GM21381 (cell line): ENCODE data around the gene SH2B3.
"Not testable (repeated sequence)": the region's sequence is repeated elsewhere in the genome, so short reads cannot be mapped to it uniquely, and the experiment has no call there.

ENCODE experiments used
- ATAC-seq: cut with Tn5 transposase; IDR thresholded peaks from one replicate; pipeline ENCODE4 v1.9.1; 2021; ENCODE audit warnings: mild to moderate bottlenecking, moderate library complexity; ENCODE audit not compliant: unreplicated experiment

Gene SH2B3

DNA sequence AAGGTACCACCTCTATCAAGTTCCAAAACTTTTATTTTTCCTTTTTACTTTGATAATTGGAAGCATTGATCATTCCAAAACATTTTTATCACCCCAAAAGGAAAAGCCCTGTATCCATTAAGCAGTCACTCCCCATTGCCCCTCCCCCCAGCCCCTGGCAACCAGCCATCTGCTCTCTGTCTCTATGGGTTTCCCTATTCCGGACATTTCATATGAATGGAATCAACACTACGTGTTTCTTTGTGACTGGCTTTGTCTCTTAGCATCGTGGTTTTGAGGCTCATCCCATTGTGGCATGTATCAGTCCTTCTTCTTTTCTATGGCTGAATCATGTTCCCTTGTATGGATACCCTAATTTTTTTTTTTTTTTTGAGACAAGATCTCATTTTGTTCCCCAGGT, 18.8 kb upstream of the SH2B3 start:
- ATAC-seq: no peak

DNA sequence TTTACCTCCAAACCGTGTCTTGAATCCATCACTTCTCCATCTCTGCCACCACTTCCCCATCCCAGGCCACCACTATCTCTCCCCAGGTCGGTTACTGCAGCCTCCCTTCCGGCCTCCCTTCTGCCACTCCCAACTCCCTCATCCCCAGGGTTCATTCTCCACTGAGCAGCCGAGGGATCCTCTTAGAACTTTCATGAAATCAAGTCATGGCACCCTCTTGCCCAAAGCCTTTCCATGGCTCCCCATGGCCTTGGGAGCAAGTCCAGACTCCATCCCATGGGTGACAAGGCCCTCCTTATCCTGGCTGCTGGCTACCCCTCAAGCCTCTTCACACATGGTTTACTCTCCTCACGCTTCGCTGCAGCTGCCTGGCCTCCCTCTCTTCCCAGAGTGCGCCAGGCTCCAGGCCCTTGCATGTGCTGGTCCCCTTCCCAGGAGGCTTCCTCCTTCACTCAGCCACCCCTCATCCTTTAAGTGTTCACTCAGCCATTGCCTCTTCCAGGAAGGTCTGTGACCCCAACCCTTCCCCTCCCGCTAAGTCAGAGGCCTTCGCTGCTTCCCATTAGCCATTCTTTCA, 17.9 kb upstream of the SH2B3 start:
- ATAC-seq: no peak

DNA sequence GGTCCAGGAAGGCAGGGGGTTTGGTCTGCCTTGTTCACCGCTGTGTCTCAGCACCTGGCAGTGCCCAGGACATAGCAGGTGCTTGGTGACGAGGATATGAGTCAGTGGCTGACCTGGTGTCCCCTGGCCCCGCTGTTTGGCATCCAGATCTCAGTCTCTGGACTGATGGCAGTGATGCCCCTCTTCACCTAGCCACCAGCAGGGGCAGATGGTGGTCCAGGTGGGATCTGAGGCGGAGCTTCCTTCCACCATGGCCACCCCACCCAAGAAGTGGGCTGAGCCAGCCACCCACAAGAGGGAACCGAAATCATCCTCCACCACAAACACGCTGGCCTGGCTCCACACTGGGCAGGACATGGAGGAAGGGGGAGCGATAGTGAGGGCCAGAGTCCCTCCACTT, 16.1 kb upstream of the SH2B3 start:
- ATAC-seq: no peak

DNA sequence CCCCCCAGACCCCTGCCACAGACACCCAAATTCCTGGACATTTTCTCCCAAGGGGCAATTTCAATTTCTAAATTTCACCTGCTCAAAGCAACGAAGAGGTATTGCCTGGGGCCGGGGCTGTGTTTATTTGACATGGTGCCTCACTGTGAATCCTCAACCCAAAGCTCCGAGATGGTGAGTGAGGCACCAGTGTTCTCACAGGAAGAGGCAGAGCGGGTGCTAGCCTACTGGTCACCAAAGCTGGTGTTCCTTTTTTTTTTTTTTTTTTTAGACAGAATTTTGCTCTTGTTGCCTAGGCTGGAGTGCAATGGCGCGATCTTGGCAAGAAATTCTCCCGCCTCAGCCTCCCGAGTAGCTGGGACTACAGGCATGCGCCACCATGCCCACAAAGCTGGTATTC, 14.8 kb upstream of the SH2B3 start:
- ATAC-seq: no peak

DNA sequence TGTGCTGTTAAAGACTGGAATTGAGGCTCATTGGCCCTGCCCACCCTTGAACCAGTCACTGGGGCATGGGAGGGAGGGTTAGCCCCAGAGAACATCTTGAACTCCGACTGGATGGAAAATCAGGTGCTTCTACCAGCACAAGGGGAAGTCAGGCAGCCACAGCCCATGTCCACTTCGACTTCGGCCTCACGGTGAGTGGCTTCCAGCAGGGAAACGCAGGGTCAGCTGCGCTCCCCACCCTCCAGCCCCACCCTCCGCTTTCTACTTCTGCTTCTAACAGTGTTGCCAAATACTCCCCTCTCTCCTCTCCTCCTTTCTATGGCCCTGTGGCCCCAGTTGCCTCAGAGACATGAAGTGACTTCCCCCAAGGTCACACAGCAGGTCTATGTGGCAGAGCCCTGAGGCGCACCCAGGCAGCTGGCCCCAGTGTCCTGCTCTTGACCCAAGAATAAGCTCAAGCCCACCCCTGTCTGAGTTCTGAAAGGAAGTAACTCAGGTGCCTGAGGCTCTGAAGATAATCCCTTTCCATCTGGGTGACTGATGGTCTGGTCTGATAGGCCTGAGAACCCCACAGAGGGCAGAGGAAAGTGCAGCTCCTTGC, 11.9 kb upstream of the SH2B3 start:
- ATAC-seq: no peak

DNA sequence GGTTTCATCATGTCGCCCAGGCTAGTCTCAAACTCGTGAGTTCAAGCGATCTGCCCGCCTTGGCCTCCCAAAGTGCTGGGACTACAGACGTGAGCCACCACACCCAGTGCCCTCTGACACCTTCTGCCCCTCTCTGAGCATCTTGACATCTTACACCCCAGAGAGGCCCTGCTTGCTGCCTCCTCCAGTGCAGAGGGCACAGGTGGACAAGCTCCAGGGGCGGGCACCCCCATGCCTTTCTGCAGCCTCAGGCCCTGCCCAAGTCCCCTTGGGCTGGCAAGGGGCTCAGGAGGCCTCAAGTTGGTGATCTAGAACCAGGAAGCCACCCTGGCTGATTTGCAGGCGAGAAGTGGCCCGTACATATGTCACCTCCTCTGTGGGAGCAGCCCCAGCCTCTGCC, 11.2 kb upstream of the SH2B3 start:
- ATAC-seq: no peak

DNA sequence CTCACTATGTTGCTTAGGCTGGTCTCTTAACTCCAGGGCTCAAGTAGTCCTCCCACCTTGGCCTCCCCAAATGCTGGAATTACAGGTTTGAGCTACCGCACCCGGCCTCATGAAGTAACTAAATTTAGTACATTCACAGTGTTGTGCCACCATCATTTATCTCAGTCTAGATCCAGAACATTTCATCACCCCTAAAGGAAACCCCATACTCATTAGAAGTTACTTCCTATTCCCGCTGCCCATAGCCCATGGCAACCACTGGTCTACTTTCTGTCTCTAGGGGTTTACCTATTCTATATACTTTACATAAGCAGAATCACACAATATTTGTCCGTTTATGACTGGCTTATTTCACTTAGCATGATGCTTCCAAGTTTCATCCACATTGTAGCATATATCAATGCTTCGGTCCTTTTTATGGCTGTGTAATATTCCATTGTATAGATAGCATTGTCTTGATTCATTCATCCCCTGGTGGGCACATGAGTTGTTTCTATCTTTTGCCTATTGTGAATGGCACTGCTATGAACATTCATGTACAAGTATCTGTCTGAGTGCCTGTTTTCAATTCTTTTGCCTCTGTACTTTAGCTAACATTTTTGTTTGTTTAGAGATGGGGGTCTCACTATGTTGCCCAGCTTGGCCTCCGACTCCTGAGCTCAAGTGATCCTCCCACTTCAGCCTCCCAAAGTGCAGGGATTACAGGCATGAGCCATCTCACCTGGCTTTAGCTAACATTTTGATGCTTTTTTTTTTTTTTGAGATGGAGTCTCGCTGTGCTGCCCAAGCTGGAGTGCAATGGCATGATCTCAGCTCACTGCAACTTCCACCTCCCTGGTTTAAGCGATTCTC, 10.2 kb upstream of the SH2B3 start:
- ATAC-seq: no peak

DNA sequence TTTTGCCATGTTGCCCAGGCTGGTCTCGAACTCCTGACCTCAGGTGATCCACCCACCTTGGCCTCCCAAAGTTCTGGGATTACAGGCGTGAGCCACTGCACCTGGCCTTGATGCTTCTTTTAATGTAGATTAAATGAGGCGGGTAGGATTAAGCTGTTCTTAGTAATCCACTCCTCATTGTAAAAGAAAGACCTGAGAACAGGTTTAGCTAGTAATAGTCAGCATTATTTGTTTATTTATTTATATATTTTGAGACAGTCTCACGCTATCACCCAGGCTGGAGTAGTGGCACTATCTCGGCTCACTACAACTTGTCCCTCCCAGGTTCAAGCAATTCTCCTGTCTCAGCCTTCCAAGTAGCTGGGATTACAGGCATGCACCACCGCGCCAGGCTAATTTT, 9.5 kb upstream of the SH2B3 start:
- not testable (repeated sequence) for ATAC-seq

DNA sequence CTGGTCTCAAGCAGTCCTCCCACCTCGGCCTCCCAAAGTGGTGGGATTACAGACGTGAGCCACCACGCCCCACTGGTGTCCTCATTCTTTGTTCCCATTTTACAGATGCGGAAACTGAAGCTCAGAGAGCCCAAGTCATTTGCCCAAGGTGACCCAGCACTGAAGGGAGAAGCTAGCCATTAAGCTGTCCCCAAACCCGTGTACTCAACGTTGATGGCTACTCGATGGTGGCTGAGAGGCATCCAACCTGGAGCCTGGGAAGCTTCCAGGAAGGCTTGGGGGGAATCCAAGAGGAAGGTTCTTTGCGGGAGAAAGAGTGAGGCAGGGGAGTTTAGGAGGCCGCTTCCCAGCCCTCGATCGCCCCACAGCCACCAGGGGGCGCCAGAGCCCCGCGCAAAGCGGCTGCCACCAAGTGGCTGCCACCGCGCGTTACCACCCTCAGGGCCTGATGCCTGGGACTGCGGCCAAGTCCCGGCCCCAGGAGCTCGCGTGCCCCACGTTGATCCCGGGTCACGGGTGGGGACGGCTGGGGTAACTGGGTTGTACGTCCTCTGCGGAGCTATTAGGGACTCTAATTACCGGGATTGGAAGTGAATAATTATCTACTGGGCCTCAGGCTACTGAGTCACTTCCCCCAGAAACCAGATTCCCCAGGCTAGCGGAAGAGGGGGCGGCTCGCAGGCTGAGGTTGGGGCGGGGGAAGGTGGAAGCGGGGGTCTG, 8.8 kb upstream of the SH2B3 start:
- peak; percentile 56 for ATAC-seq

DNA sequence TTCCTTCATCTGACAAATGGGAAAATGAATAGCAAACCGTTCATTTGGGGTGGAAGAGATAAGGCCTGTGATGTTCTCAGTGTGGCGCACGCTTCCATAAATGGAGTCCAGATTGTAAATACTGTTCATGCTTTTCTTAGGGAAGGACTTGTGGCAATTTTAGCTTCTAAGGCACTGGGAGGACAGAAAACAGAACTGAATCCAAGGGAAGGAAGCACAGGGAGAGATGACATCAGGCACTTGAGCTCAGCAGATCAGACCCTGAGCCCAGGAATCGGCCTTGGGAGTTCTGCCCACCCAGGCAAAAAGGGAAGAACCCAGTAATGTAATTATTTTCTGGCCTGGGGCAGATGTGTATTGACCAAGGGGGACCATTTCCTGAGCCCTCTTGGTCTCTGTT, 7.2 kb upstream of the SH2B3 start:
- no peak for ATAC-seq

DNA sequence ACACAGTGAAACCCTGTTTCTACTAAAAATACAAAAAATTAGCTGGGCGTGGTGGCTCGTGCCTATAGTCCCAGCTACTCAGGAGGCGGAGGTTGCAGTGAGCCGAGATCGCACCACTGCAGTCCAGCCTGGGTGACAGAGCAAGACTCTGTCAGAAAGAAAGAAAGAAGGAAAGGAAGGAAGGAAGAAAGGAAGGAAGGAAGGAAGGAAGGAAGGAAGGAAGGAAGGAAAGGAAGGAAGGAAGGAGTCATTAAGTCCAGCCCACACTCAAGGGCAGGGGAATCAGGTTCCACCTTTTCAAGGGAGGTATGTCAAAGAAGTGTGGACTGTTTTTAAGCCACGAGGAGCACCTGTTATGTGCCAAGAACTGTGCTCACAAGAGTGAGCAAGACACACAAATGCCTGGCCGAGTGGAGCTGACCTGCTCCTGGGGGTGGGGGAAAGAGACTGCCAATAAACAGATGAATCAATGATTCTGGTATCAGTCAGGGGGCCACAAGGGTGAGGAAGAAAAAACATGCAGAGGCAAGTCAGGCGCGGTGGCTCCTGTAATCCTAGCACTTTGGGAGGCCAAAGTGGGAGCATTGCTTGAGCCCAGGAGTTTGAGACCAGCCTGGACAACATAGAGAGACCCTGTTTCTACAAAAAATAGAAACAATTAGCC, 5.8 kb upstream of the SH2B3 start:
- ATAC-seq: not testable (repeated sequence)

DNA sequence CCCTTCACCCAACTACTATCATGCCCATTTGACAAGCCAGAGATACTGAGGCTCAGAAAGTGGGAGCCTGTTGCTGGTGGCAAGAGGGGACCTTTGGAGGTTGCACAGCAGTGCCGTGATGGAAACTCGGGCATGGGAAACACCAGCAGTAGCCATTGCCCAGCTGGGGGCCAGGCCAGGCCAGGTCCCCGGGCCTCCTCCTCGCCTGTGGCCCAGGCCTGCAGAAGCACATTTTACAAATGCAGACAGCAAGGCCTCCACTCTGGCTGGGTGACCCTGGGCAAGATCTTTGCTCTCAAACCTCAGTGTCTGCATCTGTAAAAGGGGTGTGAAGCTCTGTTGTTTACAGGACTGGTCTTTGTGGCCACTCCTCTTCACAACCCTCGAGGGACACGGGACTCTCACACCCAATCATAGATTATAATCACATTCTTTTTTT, 4.5 kb upstream of the SH2B3 start:
- no peak for ATAC-seq

DNA sequence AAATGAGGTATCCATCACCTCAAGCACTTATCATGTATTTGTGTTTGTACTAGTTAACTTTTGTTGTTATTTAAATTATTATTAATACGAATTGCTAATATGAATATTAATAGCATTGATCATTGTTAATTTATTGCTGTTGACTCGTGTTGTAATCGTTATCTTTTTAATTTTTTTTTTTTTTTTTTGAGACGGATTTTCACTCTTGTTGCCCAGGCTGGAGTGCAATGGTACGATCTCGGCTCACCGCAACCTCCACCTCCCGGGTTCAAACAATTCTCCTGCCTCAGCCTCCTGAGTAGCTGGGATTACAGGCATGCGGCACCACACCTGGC, 3.3 kb upstream of the SH2B3 start:
- not testable (repeated sequence) for ATAC-seq

DNA sequence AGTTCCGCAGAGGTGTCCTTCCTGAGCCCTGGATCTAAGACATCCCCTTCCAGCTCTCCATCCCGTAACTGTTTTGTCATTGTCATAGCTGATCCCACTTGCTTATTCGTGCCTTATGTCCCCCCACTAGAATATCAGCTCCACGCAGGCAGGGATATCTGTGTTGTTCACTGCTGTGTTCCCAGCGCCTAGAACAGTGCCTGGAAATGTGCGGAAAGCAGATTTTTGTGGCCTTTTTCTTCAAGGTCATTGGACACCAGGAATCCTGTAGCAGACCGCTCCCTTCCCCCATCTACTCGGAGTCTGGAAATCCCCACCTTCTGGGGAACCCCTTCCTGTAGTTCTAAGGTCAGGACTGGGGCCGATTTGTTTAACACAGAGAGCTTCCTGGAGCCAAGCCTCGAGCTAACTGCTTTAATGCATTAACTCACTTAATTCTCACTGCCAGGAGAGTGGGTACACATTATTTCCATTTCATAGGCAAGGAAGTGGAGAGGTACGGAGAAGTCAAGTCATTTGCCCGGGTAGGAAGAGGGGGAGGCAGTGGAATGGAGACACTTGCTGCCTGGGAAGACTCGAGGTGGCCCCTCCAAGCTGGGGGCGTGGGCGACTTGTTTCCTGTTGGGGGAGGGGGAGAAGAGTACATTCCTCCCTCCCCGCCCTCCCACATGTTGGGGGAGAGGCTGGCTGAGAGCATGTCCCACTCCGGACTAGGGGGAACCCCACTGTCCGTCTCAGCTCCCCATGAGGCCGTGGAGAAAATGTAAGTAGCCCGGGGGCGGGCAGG, 1.2 kb upstream of the SH2B3 start:
- ATAC-seq: no peak

DNA sequence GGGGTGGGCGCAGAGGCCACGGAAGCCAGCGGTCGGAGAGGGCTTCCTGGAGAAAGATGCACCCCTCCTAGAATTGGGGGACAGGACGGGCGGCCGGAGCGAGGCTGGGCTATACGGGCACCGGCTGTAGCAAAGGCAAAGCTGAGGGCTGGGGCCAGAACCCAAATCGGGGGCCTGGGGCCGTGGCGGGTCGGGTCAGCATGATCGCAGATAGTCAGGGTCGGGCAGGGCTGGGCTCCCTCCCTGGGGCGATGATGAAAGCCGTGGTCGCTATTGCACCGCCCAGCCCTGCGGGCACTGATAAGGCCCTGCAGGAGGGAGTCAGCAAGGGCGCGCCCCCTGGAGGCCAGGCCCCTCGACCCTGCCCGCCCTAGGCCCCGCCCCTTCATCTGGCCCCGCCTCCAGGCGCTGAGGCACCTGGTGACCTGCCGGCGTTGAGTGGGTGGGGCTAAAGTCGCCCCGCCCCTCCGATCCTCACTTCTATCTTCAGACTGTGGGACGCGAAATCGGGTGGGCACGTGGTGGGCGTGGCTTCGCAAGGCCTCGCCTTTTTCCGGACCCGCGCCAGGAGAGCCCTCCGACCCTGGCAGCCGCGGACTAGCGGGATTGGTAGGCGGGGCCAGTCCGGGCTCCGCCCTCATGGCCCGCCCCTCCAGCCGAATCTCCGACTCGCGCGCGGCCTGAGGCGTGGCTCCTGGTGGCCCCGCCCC, 419 bp upstream of the SH2B3 start:
- ATAC-seq: peak; percentile 48

DNA sequence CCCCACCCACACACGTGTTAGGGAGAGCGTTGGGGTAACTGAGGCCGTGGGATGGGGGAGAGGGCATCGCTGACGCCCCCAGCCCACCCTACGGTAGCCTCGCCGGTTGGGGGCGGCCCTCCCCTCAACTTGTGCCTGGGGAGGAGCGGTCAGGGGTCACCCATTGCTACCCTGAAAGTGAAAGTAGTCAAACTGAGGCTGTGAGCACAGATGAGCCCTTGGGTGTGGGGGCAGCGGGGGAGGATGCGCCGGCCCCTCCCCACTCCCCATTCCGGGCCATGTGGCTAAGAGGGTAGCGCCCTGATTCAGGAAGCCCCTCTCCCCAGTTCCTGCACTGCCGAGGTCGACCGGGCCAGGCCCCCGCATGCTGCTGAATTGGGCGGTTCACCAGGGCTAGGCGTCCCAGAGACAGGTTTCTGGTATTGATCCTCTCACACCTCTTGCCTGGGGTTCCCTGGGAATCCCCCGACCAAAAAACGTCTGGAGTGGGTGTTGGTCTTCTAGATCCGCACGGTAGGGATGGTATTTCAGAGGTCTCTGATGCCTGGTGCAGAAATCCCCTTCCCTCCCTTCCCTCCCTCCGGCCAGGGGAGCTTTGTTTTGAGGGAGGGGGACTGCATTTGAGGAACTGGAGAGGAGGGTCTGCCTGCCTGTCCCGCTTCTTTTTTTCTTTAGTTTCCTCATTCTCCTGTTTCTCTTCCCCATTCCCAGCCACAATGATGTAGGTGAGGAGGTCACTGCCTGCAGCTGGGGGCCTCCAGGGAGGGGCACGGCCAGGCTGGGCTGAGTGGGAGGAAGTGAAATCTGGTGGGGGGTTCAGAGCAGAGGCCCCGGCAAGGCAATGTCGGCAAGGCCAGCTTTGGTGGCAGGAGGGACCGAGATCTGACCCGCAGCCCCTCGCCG, 1.0 kb downstream of the SH2B3 start:
- no peak for ATAC-seq

DNA sequence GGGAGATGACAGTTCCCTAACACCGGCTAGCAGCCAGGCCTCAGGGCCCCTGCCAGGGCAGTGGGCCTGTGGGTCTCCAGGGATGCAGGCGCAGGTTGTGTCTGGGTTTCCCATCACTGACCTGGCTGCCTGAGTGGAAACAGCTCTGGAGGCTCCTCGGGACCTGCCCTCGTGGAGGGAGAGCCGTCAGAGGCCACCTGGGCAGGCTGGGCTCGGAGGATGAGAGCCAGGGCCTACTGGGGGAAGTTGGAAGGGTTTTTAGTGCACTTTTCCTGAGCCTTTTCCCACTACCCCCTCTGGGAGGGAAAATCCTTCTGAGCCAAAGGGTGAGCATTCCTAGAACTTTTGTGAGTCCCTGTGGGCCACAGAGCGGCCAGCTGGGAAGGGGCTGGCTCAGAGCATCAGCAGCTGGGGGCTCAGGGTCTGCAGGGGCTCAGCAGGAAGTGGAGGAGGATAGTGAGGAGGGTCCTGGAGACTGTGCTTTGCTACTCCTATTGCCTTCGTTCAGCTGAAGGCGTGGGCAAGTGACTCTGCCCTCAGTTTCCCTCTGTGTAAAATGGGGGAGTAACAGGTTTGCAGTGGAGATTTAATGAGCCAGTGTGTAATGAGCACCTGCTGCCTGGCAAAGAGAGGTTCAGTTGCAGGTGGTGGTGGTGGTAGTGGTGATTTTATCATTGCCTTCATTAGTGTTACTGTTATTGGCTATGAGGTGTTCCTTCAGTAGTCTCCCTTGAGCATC, 1.8 kb downstream of the SH2B3 start:
- ATAC-seq: no peak

DNA sequence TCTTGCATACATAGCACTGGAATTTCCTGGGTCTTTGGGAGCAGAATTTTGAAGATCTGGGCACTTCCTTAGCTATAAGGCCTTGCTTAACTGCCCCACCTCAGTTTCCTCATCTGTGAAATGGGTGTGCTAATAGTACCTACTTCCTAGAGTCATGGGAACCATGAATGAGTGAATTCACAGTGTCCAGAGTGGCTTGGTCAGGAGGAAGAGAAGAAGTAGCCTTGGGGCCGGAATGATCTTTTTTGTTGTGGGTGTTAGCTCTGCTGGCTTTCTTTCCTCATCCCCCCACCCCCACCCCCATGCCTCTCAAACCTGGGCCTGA, 2.4 kb downstream of the SH2B3 start:
- no peak for ATAC-seq
